ENCODE measurements around the gene VAC14. TPM values are rescaled to one million over a fixed set of nuclear protein-coding genes. Genes with fewer than 3 reads are reported as not detected.

VAC14 gene
- total and polyA plus RNA-seq, 2 of the 8 experiments (the other 6 are each of a cell fraction or from before 2014, with no cell fraction given), result 56.0 to 108 TPM

GRCh38 chr16:70665806-70666735, 134.9 kb downstream of the VAC14 start:
- Histone ChIP-seq H3K79me2 (ENCODE audit: control insufficient read depth in 1 of 2, insufficient read depth in 2 of 2, low read length in 2 of 2) (no peaks in the 10 kb centered on the region), H4K5ac (ENCODE audit: insufficient read length, low read depth, low read length) (no peak overlapping the region), H3K56ac (replicated peaks; ENCODE audit: insufficient read length, low read depth, low read length) (no peak overlapping the region), H2AK5ac (ENCODE audit: low read depth, low read length) (no peak overlapping the region), H3K23ac (ENCODE audit: insufficient read length) (no peak overlapping the region), H2BK15ac (ENCODE audit: low read length) (no peak overlapping the region), H4K8ac (ENCODE audit: extremely low read depth, insufficient read depth, low read length) (no peak overlapping the region), H3K14ac (ENCODE audit: insufficient read length) (no peak overlapping the region), H2BK20ac (ENCODE audit: low read length) (no peak overlapping the region), H2BK120ac (replicated peaks; ENCODE audit: low read depth, low read length) (no peak overlapping the region), H3K4ac (replicated peaks; ENCODE audit: insufficient read length, low read depth, low read length) (no peak overlapping the region), H3K4me3 (ENCODE audit: extremely low read depth in 1 of 4, insufficient read depth in 2 of 4, low read depth in 3 of 4, low read length in 4 of 4) (no peak overlapping the region), H3K79me1 (ENCODE audit: low read depth, low read length) (no peaks in the 10 kb centered on the region), H3K4me1 (replicated peaks in 1 of 4; ENCODE audit: control insufficient read depth in 3 of 4, insufficient read depth in 4 of 4, low read length in 3 of 4) (peaks cover 0 to 5% (median 2%) of the 10 kb centered on the region in 4 experiments; a peak in 4 of 7 replicates), H3K18ac (ENCODE audit: extremely low read depth, low read length) (no peak overlapping the region), H2AFZ (ENCODE audit: low read length) (no peak overlapping the region), H3K23me2 (ENCODE audit: low read depth, low read length) (no peaks in the 10 kb centered on the region), H2BK12ac (ENCODE audit: low read depth, low read length) (no peak overlapping the region), H4K91ac (replicated peaks; ENCODE audit: insufficient read length, low read length) (no peak overlapping the region), H3K4me2 (ENCODE audit: insufficient read depth in 1 of 2, low read depth in 2 of 2, low read length in 2 of 2) (no peak overlapping the region), H3K9me3 (ENCODE audit: insufficient read depth in 2 of 2, low read depth in 1 of 2, low read length in 1 of 2) (no peaks in the 10 kb centered on the region), H3K27me3 (replicated peaks in 1 of 4; ENCODE audit: control insufficient read depth in 3 of 4, extremely low read depth in 1 of 4, insufficient read depth in 3 of 4, low read length in 3 of 4) (no peaks in the 10 kb centered on the region), H3K36me3 (ENCODE audit: control insufficient read depth in 2 of 4, insufficient read depth in 4 of 4, low read length in 3 of 4) (peaks cover 0 to 24% (median 5%) of the 10 kb centered on the region in 4 experiments; a peak in 4 of 8 replicates), H3K27ac (ENCODE audit: low read depth, low read length) (no peak overlapping the region), H2BK5ac (ENCODE audit: low read depth, low read length) (no peak overlapping the region), H3K9ac (replicated peaks in 1 of 4; ENCODE audit: extremely low read depth in 1 of 4, low read depth in 3 of 4, low read length in 3 of 4) (no peak overlapping the region), H4K20me1 (replicated peaks in 1 of 2; ENCODE audit: control insufficient read depth in 1 of 2, insufficient read depth in 2 of 2, low read length in 2 of 2) (peaks cover 0 to 3% of the 10 kb centered on the region in 2 experiments)
- FAIRE-seq (no peak), DNase-seq (ENCODE audit: low read depth in 1 of 2, low spot score in 2 of 2) (no peak)
- CTCF ChIA-PET (ENCODE audit: partially characterized antibody), result interaction anchor here (1.4 to 4.2 kb wide), 4 partner anchors 12 to 105 kb away, joined by 3 to 24 read pairs (median 8); no protein-coding TSS in a partner anchor
- 87% methylated on average over 22 of the region's 22 CpGs; no CpG with 5 or more reads in 1 of the 2 experiments for WGBS, 2 experiments (ENCODE audit: extremely low coverage in 1 of 2, insufficient coverage in 1 of 2, insufficient read length in 1 of 2, insufficient replicate concordance in 2 of 2, low coverage in 1 of 2, low lambda C conversion rate in 2 of 2, missing lambda C conversion rate in 1 of 2)
- TF ChIP-seq GTF2F1 (IDR thresholded peaks at IDR 0.05; ENCODE audit: borderline replicate concordance, low read depth, low read length) (no peak), BCL11A (IDR thresholded peaks at IDR 0.05; ENCODE audit: low read depth in 2 of 2, low read length in 2 of 2) (no peak), CBX5 (IDR thresholded peaks at IDR 0.05; ENCODE audit: low read depth, low read length) (no peak), ASH2L (IDR thresholded peaks at IDR 0.05; ENCODE audit: low read length) (no peak), ZNF274 (IDR thresholded peaks at IDR 0.05; ENCODE audit: borderline replicate concordance, extremely low read depth, low read length) (no peak), TAF7 (optimal IDR thresholded peaks at IDR 0.05; ENCODE audit: borderline replicate concordance, low read depth, low read length) (no peak), CEBPB (IDR thresholded peaks at IDR 0.05; ENCODE audit: low read depth, low read length) (no peak)
- POLR2A ChIA-PET (ENCODE audit: partially characterized antibody), result interaction anchor here (0.7 to 2.2 kb wide), 2 partner anchors 12 to 63 kb away, joined by 3 to 8 read pairs; no protein-coding TSS in a partner anchor
